Measurements from ENCODE around the gene WWOX.

GRCh38 chr16:78984324-78984723, 884.9 kb downstream of the WWOX start:
- no peak for TF ChIP-seq ARNTL (CRISPR knock-in tag; IDR thresholded peaks at IDR 0.05; ENCODE audit: borderline replicate concordance, low read depth)
- no peak for TF ChIP-seq ZFP3 (CRISPR knock-in tag; IDR thresholded peaks at IDR 0.05)
- no peak for TF ChIP-seq CSDC2 (CRISPR knock-in tag; IDR thresholded peaks at IDR 0.05)
- TF ChIP-seq GLIS3 (CRISPR knock-in tag; IDR thresholded peaks at IDR 0.05) = no peak
- no peak for TF ChIP-seq PATZ1 (CRISPR knock-in tag; IDR thresholded peaks at IDR 0.05; ENCODE audit: borderline replicate concordance)
- TF ChIP-seq ZFP30 (CRISPR knock-in tag; IDR thresholded peaks at IDR 0.05) = no peak
- no peak for TF ChIP-seq BACH2 (CRISPR knock-in tag; IDR thresholded peaks at IDR 0.05; ENCODE audit: borderline replicate concordance)
- TF ChIP-seq POU6F1 (CRISPR knock-in tag; IDR thresholded peaks at IDR 0.05; ENCODE audit: borderline replicate concordance, low read depth) = no peak
- no peak for TF ChIP-seq ZNF565 (CRISPR knock-in tag; conservative IDR thresholded peaks at IDR 0.05; ENCODE audit: low read depth)
- no peak for TF ChIP-seq ISL1 (CRISPR knock-in tag; IDR thresholded peaks at IDR 0.05)
- TF ChIP-seq CREB5 (CRISPR knock-in tag; IDR thresholded peaks at IDR 0.05; ENCODE audit: low read depth) = no peak
- TF ChIP-seq ESRRG (CRISPR knock-in tag; IDR thresholded peaks at IDR 0.05) = no peak

All from SK-N-SH treated with all-trans-retinoic acid at 6 μM for 48 hours (cell line).